ENCODE measurements around the gene ENOX1. TPM values are rescaled to one million over a fixed set of nuclear protein-coding genes. Genes with fewer than 3 reads are reported as not detected.

Gene ENOX1
- polyA plus RNA-seq, 1 donor (not counting 4 experiments of a cell fraction or from before 2014, with no cell fraction given), result 1.1 TPM

GRCh38 chr13:43669964-43670363, 116.8 kb downstream of the ENOX1 start:
- Histone ChIP-seq H3K27ac (ENCODE audit: control insufficient read depth, insufficient read depth, low read length) (no peak overlapping the region), H3K9me1 (ENCODE audit: control insufficient read depth, extremely low read depth, insufficient read depth, low read length) (no peaks in the 10 kb centered on the region), H3K9ac (ENCODE audit: control insufficient read depth, extremely low read depth, insufficient read depth, low read length) (no peak overlapping the region), H3K27me3 (ENCODE audit: control insufficient read depth, extremely low read depth, insufficient read depth, low read length) (no peaks in the 10 kb centered on the region), H3K36me3 (ENCODE audit: control insufficient read depth in 2 of 2, extremely low read depth in 1 of 2, insufficient read depth in 2 of 2, low read length in 2 of 2) (no peaks in the 10 kb centered on the region), H3K4me1 (ENCODE audit: control insufficient read depth, extremely low read depth, insufficient read depth, low read length) (peaks cover under 1% of the 10 kb centered on the region), H3K4me3 (ENCODE audit: control insufficient read depth in 2 of 3, extremely low read depth in 1 of 3, insufficient read depth in 2 of 3, low read depth in 1 of 3, low read length in 3 of 3) (no peak overlapping the region), H3K4me2 (ENCODE audit: control insufficient read depth, extremely low read depth, insufficient read depth, low read depth, low read length) (no peak overlapping the region), H2AFZ (ENCODE audit: control insufficient read depth, low read length) (no peak overlapping the region), H3K9me3 (ENCODE audit: control insufficient read depth, low read depth, low read length) (no peaks in the 10 kb centered on the region), H3K79me2 (ENCODE audit: control insufficient read depth, insufficient read depth, low read length) (no peaks in the 10 kb centered on the region), H4K20me1 (ENCODE audit: control insufficient read depth, extremely low read depth, insufficient read depth, low read length) (no peaks in the 10 kb centered on the region)
- FAIRE-seq (no peak), DNase-seq (ENCODE audit: low read depth, low spot score) (no peak)
- dilution Hi-C loops (cut with MboI; ENCODE audit: extremely low pct_ligation_motif_present, low sequenced_read_pairs), result no loop called here
- TF ChIP-seq EZH2 (IDR thresholded peaks at IDR 0.05; ENCODE audit: low read length) (no peak), CTCF (optimal IDR thresholded peaks at IDR 0.05 in 1 of 3, IDR thresholded peaks at IDR 0.05 in 1 of 3, conservative IDR thresholded peaks at IDR 0.05 in 1 of 3; ENCODE audit: extremely low read depth in 1 of 3, insufficient read depth in 2 of 3, low read length in 3 of 3) (no peak)

GRCh38 chr13:43669101-43669500, 117.7 kb downstream of the ENOX1 start:
- Histone ChIP-seq H3K4me1 (ENCODE audit: control insufficient read depth, extremely low read depth, insufficient read depth, low read length) (peaks cover 5% of the 10 kb centered on the region), H3K27me3 (ENCODE audit: control insufficient read depth, extremely low read depth, insufficient read depth, low read length) (no peaks in the 10 kb centered on the region), H3K9ac (ENCODE audit: control insufficient read depth, extremely low read depth, insufficient read depth, low read length) (no peak overlapping the region), H3K79me2 (ENCODE audit: control insufficient read depth, insufficient read depth, low read length) (no peaks in the 10 kb centered on the region), H2AFZ (ENCODE audit: control insufficient read depth, low read length) (no peak overlapping the region), H3K4me3 (ENCODE audit: control insufficient read depth in 2 of 3, extremely low read depth in 1 of 3, insufficient read depth in 2 of 3, low read depth in 1 of 3, low read length in 3 of 3) (no peak overlapping the region), H3K9me3 (ENCODE audit: control insufficient read depth, low read depth, low read length) (no peaks in the 10 kb centered on the region), H4K20me1 (ENCODE audit: control insufficient read depth, extremely low read depth, insufficient read depth, low read length) (no peaks in the 10 kb centered on the region), H3K9me1 (ENCODE audit: control insufficient read depth, extremely low read depth, insufficient read depth, low read length) (no peaks in the 10 kb centered on the region), H3K27ac (ENCODE audit: control insufficient read depth, insufficient read depth, low read length) (no peak overlapping the region), H3K4me2 (ENCODE audit: control insufficient read depth, extremely low read depth, insufficient read depth, low read depth, low read length) (no peak overlapping the region), H3K36me3 (ENCODE audit: control insufficient read depth in 2 of 2, extremely low read depth in 1 of 2, insufficient read depth in 2 of 2, low read length in 2 of 2) (no peaks in the 10 kb centered on the region)
- DNase-seq (ENCODE audit: low read depth, low spot score), result no peak
- no peak for FAIRE-seq
- TF ChIP-seq EZH2 (IDR thresholded peaks at IDR 0.05; ENCODE audit: low read length), result no peak
- no peak for TF ChIP-seq CTCF (optimal IDR thresholded peaks at IDR 0.05 in 1 of 3, IDR thresholded peaks at IDR 0.05 in 1 of 3, conservative IDR thresholded peaks at IDR 0.05 in 1 of 3; ENCODE audit: extremely low read depth in 1 of 3, insufficient read depth in 2 of 3, low read length in 3 of 3)
- dilution Hi-C loops (cut with MboI; ENCODE audit: extremely low pct_ligation_motif_present, low sequenced_read_pairs), result no loop called here

All from keratinocyte (primary cell).